ENCODE measurements around the gene CLN5. TPM values are rescaled to one million over a fixed set of nuclear protein-coding genes. Genes with fewer than 3 reads are reported as not detected.
A peak's percentile ranks its signal among the peaks of the same experiment; 100 is the strongest.

Gene CLN5
- total RNA-seq, 4 donors from 2014 or later, result 13.0 to 31.9 (median 28.5) TPM

DNA sequence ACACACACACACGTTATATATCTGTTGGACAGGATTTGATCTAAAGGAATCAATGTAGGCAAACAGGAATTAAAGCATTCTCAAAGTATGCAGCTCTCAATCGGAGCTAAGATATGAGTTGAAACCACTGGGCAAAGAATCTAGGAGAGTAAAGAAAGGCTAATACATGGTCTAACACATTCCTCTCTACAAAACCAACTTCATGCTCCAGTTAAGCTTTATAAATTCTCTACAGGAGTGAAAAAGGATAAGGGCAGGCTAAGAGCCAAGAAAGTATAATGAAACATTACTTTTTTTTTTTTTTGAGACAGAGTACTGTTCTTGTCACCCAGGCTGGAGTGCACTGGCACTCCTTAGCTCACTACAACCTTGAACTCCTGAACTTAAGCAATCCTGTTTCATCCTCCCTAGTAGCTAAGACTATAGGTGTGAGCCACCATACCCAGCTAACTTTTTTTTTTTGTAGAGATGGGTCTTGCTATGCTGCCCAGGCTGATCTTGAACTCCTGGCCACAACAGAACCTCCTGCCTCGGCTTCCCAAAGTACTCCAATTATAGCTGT lies 24.5 kb downstream of the CLN5 start:
- ATAC-seq (ENCODE audit: low FRiP score), result no peak
- TF ChIP-seq, protein P1, sequence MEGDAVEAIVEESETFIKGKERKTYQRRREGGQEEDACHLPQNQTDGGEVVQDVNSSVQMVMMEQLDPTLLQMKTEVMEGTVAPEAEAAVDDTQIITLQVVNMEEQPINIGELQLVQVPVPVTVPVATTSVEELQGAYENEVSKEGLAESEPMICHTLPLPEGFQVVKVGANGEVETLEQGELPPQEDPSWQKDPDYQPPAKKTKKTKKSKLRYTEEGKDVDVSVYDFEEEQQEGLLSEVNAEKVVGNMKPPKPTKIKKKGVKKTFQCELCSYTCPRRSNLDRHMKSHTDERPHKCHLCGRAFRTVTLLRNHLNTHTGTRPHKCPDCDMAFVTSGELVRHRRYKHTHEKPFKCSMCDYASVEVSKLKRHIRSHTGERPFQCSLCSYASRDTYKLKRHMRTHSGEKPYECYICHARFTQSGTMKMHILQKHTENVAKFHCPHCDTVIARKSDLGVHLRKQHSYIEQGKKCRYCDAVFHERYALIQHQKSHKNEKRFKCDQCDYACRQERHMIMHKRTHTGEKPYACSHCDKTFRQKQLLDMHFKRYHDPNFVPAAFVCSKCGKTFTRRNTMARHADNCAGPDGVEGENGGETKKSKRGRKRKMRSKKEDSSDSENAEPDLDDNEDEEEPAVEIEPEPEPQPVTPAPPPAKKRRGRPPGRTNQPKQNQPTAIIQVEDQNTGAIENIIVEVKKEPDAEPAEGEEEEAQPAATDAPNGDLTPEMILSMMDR (IDR thresholded peaks at IDR 0.05), result no peak
- DNase-seq (ENCODE audit: low spot score), result no peak

DNA sequence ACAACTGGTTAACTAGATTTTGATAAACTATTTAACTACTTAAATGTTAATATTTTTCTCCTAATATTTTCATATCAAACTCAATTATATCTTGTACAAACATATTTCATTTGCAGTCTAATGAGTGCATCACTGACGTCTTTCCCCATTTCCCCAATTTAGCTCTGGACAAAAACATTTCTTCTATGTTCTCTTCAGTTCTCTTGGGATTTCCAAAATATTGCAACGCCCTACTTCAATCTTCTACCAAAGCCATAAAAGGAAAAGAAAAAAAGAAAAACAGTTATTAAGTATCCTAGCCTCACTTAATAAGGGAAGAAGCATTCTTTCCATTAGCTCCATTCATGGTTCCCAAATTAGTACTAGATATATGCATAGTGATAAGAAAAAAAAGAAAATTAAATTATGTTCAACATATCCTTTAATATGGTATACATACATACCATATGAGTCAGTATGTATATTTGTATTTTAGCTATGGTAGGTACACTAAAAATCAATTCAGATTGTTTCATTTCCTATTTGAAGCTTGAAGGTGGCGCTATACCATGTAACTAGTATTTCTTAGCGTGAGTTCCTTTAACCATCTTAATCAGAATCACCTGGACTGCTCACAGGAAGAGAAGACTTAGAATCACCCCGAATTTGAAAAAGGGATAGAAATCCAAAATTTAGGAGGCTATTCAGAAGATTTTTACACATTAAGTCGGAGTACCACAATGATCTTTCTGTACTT lies 25.2 kb downstream of the CLN5 start:
- ATAC-seq (ENCODE audit: low FRiP score) (no peak), DNase-seq (ENCODE audit: low spot score) (no peak)
- TF ChIP-seq, protein P1 (IDR thresholded peaks at IDR 0.05), result no peak

DNA sequence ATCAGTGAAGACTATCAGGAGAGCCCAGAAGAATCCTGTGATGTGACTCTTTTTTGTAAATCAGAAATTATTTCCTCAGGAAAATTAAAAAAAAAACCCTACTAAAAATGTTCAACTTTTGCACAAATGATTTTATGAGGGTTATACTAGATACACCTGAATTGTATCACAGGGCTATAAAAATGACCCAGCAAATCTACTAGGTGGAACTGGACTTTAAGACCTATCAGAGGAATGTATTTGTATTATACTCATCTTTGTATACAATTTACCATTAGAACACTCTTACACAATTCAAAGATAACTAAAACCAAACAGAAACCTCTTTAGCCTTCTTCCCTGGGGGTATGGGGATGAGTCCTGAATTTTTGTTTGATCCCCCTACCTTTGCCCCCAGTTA lies 27.9 kb downstream of the CLN5 start:
- no peak for ATAC-seq (ENCODE audit: low FRiP score)
- no peak for DNase-seq (ENCODE audit: low spot score)
- TF ChIP-seq, protein P1 (IDR thresholded peaks at IDR 0.05), result no peak

DNA sequence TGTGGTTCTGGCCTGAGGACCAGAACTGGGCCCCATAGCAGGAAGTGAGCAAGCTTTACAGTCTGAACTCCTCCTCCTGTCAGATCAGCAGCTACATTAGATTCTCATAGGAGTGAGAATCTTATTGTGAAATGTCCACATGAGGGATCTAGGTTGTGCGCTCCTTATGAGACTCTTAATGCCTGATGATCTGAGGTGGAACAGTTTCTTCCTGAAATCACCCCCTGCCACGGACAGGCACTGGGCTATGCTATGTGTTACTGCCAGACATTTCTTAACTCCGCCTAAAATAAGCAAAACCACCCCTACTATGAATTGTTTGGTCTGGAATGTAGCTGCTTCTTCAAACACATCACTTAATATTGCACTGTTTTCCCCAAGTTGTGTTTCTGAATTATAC lies 30.5 kb downstream of the CLN5 start:
- ATAC-seq (ENCODE audit: low FRiP score) (peak; percentile 35), DNase-seq (ENCODE audit: low spot score) (no peak)
- TF ChIP-seq, protein P1 (IDR thresholded peaks at IDR 0.05), result no peak

DNA sequence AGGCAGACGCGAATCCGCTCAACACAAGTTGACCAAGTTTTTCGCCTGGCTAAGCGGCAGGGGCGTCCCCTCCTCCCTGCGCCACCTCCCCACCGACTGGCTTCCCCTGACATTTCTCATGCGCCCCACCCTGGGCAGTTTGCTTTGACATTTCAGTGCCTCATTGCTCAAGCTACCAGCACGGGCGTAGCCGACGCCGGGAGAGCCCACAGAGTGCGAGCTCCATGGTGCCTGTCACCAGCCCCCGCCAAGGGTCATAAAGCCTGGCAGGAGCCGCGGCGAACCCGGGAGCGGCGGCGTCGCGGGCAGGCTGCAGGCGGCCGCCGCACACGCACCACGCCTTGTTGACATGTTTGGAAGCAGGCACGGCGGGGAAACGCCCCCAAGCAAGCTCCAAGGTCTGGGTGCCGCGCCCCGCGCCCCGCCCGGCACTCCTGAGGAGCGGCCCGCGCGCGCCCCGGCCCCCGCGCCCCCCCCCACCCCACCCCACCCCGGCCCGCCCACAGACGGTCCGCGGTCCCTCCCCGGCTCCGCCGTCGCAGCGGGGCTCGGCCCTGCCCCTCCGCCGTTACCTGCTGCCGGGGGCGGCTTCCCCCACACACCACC lies 34.5 kb downstream of the CLN5 start:
- ATAC-seq (ENCODE audit: low FRiP score) (peak; percentile 63), DNase-seq (ENCODE audit: low spot score) (peak; percentile 44)
- TF ChIP-seq, protein P1 (IDR thresholded peaks at IDR 0.05), result no peak

DNA sequence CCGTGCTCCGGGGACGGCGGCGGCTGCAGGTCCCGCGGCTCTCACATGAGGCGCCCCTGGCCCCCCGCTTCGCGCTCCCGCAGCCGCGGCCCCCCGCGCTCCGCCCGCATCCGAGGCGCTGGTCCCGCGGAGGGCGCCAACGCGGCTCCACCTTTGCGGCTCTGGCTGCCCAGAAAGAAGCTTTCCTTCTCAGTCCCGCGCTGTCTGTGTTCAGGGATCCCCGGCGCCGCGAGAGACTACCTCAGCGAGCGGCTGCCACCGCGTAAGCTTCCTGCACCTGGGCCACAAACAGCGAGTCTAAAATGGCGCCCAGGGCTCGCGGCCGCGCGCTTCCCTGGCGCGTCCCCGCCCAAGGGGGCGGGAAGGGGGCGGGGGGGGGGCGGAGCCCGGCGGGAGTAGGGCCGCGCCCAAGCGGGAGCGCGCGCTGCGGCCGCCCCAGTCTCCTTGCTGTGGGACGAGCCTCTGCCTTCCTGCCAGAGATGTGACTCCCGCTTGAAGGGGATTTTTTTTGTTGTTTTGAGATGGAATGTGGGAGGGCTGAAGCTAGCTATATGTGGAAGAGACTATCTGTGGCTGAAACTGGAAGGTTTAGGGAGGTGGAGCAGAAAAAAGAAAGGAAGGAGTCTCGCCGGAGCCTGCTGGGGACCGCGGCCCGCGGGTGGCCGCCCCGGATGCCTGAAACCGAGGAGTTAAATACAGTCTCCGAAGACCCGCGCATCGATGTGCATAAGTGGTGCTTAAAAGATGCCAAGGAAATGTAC lies 35.2 kb downstream of the CLN5 start, which contains the start of gene FBXL3:
Gene FBXL3, minus strand, starts transcription at position 299 of the 761 bp plus-strand sequence. CDS start 5,299 bp downstream, outside the sequence.
- DNase-seq (ENCODE audit: low spot score) (peak; percentile 41), ATAC-seq (ENCODE audit: low FRiP score) (peak; percentile 88)
- TF ChIP-seq, protein P1 (IDR thresholded peaks at IDR 0.05), result no peak
